ENCODE data around the gene MAP6. TPM values are rescaled to one million over a fixed set of nuclear protein-coding genes. Genes with fewer than 3 reads are reported as not detected.
"Not testable (repeated sequence)": the region's sequence is repeated elsewhere in the genome, so short reads cannot be mapped to it uniquely, and the experiment has no call there.

The MAP6 gene
- total and polyA plus RNA-seq, 10 of the 15 experiments (the other 5 are each of a cell fraction or from before 2014, with no cell fraction given), result 0.06 to 0.19 (median 0.11) TPM; not detected in 5

GRCh38 chr11:75584659-75585292 lies 84.1 kb downstream of the MAP6 start:
- ATAC-seq; BruUV-seq (replicated peaks); H3K27me3 ChIP-seq (replicated peaks in 1 of 2; ENCODE audit: control insufficient read depth in 2 of 2, insufficient read depth in 2 of 2, low read length in 1 of 2); H3K4me3 ChIP-seq; POLR2A ChIA-PET; H3K79me2 ChIP-seq (ENCODE audit: control insufficient read depth, insufficient read depth, low read length); H2AFZ ChIP-seq (ENCODE audit: control insufficient read depth, low read depth, low read length); H3K4me2 ChIP-seq (ENCODE audit: control insufficient read depth, insufficient read depth); in situ Hi-C loops (cut with MboI); RAD21 ChIA-PET (ENCODE audit: unreplicated experiment); H3K9me3 ChIP-seq (replicated peaks; ENCODE audit: control insufficient read depth, insufficient read depth, low read length); intact Hi-C loops (cut with micrococcal nuclease; ENCODE audit: unreplicated experiment); FAIRE-seq; H3K9ac ChIP-seq (ENCODE audit: control insufficient read depth, insufficient read depth, low read length); H3K36me3 ChIP-seq (ENCODE audit: control insufficient read depth in 2 of 2, insufficient read depth in 2 of 2, low read length in 1 of 2); DNase-seq (ENCODE audit: low read depth, low spot score); H4K20me1 ChIP-seq (ENCODE audit: control insufficient read depth, insufficient read depth); H3K4me1 ChIP-seq (ENCODE audit: control insufficient read depth, insufficient read depth, low read length); H3K27ac ChIP-seq (ENCODE audit: control insufficient read depth, insufficient read depth): not testable (repeated sequence)
- WGBS (ENCODE audit: insufficient coverage, insufficient replicate concordance, low lambda C conversion rate, missing lambda C conversion rate), result 70% methylated on average over 12 of the region's 12 CpGs
- ChIA-PET CTCF (interaction anchor here (0.6 to 2.5 kb wide), 3 partner anchors 10 to 342 kb away, joined by 3 to 6 read pairs (median 5); no protein-coding TSS in a partner anchor), SMC1A (ENCODE audit: uncharacterized antibody, unreplicated experiment) (interaction anchor here (1.4 kb wide), 1 partner anchor 9 kb away, joined by 4 read pairs; no protein-coding TSS in a partner anchor)

GRCh38 chr11:75583718-75584658 lies 84.8 kb downstream of the MAP6 start:
- Histone ChIP-seq H3K9ac (ENCODE audit: control insufficient read depth, insufficient read depth, low read length) (peak overlapping the region; percentile 78), H3K4me3 (peak overlapping the region; percentile 66), H3K9me3 (replicated peaks; ENCODE audit: control insufficient read depth, insufficient read depth, low read length) (no peaks in the 10 kb centered on the region), H2AFZ (ENCODE audit: control insufficient read depth, low read depth, low read length) (peak overlapping the region; percentile 95), H3K4me1 (ENCODE audit: control insufficient read depth, insufficient read depth, low read length) (peaks cover 9% of the 10 kb centered on the region; the same call in 1 of the 2 replicates), H3K27me3 (replicated peaks in 1 of 2; ENCODE audit: control insufficient read depth in 2 of 2, insufficient read depth in 2 of 2, low read length in 1 of 2) (no peaks in the 10 kb centered on the region), H3K4me2 (ENCODE audit: control insufficient read depth, insufficient read depth) (peak overlapping the region; percentile 95), H3K79me2 (ENCODE audit: control insufficient read depth, insufficient read depth, low read length) (no peaks in the 10 kb centered on the region), H4K20me1 (ENCODE audit: control insufficient read depth, insufficient read depth) (no peaks in the 10 kb centered on the region), H3K27ac (ENCODE audit: control insufficient read depth, insufficient read depth) (no peak overlapping the region), H3K36me3 (ENCODE audit: control insufficient read depth in 2 of 2, insufficient read depth in 2 of 2, low read length in 1 of 2) (no peaks in the 10 kb centered on the region)
- ChIA-PET RAD21 (ENCODE audit: unreplicated experiment) (interaction anchor here (0.7 kb wide), 1 partner anchor 21 kb away, joined by 5 read pairs; no protein-coding TSS in a partner anchor), CTCF (interaction anchor here (0.6 to 2.5 kb wide), 2 partner anchors 11 to 835 kb away, joined by 4 to 5 read pairs; no protein-coding TSS in a partner anchor), POLR2A (no interaction called here), SMC1A (ENCODE audit: uncharacterized antibody, unreplicated experiment) (interaction anchor here (1.4 kb wide), 1 partner anchor 9 kb away, joined by 4 read pairs; no protein-coding TSS in a partner anchor)
- DNase-seq (ENCODE audit: low read depth, low spot score) (no peak), FAIRE-seq (no peak), ATAC-seq (peak; percentile 54)
- in situ Hi-C loops (cut with MboI) (no loop called here), intact Hi-C loops (cut with micrococcal nuclease; ENCODE audit: unreplicated experiment) (no loop called here)
- BruUV-seq (replicated peaks), result no TSS peak
- TF ChIP-seq RAD21 (IDR thresholded peaks at IDR 0.05; ENCODE audit: insufficient read depth, low read depth, low read length), result no peak
- no peak for TF ChIP-seq TCF7 (IDR thresholded peaks at IDR 0.05; ENCODE audit: borderline replicate concordance)
- no peak for TF ChIP-seq POLR2A (IDR thresholded peaks at IDR 0.05; ENCODE audit: low read depth, low read length)
- no peak for TF ChIP-seq RAD51 (IDR thresholded peaks at IDR 0.05)
- no peak for TF ChIP-seq KAT2A (conservative IDR thresholded peaks at IDR 0.05; ENCODE audit: control insufficient read depth, low read depth, low read length)
- TF ChIP-seq SREBF2 (IDR thresholded peaks at IDR 0.05; ENCODE audit: low read length), result no peak
- no peak for TF ChIP-seq IRF5 (IDR thresholded peaks at IDR 0.05; ENCODE audit: borderline replicate concordance)
- TF ChIP-seq MEF2B (IDR thresholded peaks at IDR 0.05; ENCODE audit: partially characterized antibody, poor library complexity, severe bottlenecking), result no peak
- TF ChIP-seq NRF1 (conservative IDR thresholded peaks at IDR 0.05; ENCODE audit: low read depth, low read length), result no peak
- TF ChIP-seq RB1 (IDR thresholded peaks at IDR 0.05; ENCODE audit: borderline replicate concordance), result no peak
- WGBS (ENCODE audit: insufficient coverage, insufficient replicate concordance, low lambda C conversion rate, missing lambda C conversion rate), result 28% methylated on average over 37 of the region's 42 CpGs

All from GM12878 (cell line).